SH-SY5Y (cell line): ENCODE measurements around the gene LRFN5.

Experiments
- GATA2 ChIP-seq: IDR thresholded peaks from 2 replicates; pipeline ENCODE4 v1.6.1; 2011; ENCODE audit warnings: mild to moderate bottlenecking, low read depth, low read length
- GATA3 ChIP-seq: IDR thresholded peaks from 2 replicates; pipeline ENCODE4 v1.6.1; 2011; ENCODE audit warnings: low read depth, mild to moderate bottlenecking, low read length, moderate library complexity

DNA sequence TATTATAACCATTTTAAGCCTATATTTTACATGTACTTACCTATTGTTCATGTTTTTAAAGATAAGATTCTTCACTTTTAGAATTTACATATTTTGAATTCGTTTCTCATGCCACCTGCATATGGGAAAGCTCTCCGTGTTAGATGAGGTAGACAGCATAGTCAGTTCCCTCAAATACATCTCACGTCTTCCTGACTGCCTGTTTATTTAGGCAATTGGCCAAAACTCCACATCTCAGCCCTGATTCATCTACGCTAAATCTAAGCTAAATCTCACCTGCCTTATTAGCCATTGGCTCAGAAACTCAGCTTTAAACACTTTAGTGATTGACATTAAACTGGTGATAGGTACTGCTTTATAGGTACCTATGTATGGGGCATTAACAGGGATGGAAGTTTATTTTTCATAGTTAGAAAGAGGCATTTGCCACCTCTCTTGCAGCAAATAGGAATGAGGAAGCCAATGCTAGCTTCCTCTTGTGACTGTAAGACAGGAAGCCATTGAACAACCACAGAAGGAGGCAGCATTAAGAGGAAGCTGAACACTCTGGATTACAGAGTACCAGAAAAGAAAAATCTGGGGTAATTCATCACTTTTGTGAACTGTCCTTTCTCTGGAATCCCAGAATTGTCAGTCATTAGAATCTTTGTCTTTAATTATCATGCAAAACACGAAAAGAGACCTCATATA is 111.9 kb downstream of the LRFN5 start:
- TF ChIP-seq GATA2 (no peak), GATA3 (no peak)
